ENCODE results near the gene INO80D.

INO80D gene

GRCh38 chr2:205976120-205976814, 109.7 kb downstream of the INO80D start:
- H3K4me3 ChIP-seq (ENCODE audit: low read depth, low read length) = no peak overlapping the region
- no peak for TF ChIP-seq CTCF (IDR thresholded peaks at IDR 0.05; ENCODE audit: borderline replicate concordance, insufficient read depth, low read depth, low read length)

GRCh38 chr2:205975082-205975949, 110.7 kb downstream of the INO80D start:
- H3K4me3 ChIP-seq (ENCODE audit: low read depth, low read length) = no peak overlapping the region
- no peak for TF ChIP-seq CTCF (IDR thresholded peaks at IDR 0.05; ENCODE audit: borderline replicate concordance, insufficient read depth, low read depth, low read length)

GRCh38 chr2:205972113-205972512, 113.9 kb downstream of the INO80D start:
- no peak overlapping the region for H3K4me3 ChIP-seq (ENCODE audit: low read depth, low read length)
- no peak for TF ChIP-seq CTCF (IDR thresholded peaks at IDR 0.05; ENCODE audit: borderline replicate concordance, insufficient read depth, low read depth, low read length)

GRCh38 chr2:205970348-205970747, 115.6 kb downstream of the INO80D start:
- TF ChIP-seq CTCF (IDR thresholded peaks at IDR 0.05; ENCODE audit: borderline replicate concordance, insufficient read depth, low read depth, low read length) = no peak
- H3K4me3 ChIP-seq (ENCODE audit: low read depth, low read length) = no peak overlapping the region

GRCh38 chr2:205969584-205969983, 116.4 kb downstream of the INO80D start:
- TF ChIP-seq CTCF (IDR thresholded peaks at IDR 0.05; ENCODE audit: borderline replicate concordance, insufficient read depth, low read depth, low read length) = no peak
- no peak overlapping the region for H3K4me3 ChIP-seq (ENCODE audit: low read depth, low read length)

GRCh38 chr2:205967391-205968075, 118.4 kb downstream of the INO80D start:
- H3K4me3 ChIP-seq (ENCODE audit: low read depth, low read length) = no peak overlapping the region
- no peak for TF ChIP-seq CTCF (IDR thresholded peaks at IDR 0.05; ENCODE audit: borderline replicate concordance, insufficient read depth, low read depth, low read length)
